Measurements from ENCODE around the gene TEKTIP1. TPM values are rescaled to one million over a fixed set of nuclear protein-coding genes. Genes with fewer than 3 reads are reported as not detected.

The TEKTIP1 gene
- total and polyA plus RNA-seq, 9 of the 15 experiments (the other 6 are each of a cell fraction or from before 2014, with no cell fraction given) = 0.66 TPM; not detected in 8

GRCh38 chr19:3533563-3534216 lies 5.3 kb upstream of the TEKTIP1 start (continued):
- TF ChIP-seq KLF10 (CRISPR knock-in tag; IDR thresholded peaks at IDR 0.05) = no peak

- no peak for FAIRE-seq
- in situ Hi-C loops (cut with MboI) = no loop called here
- peaks cover 7 to 48% of the 10 kb centered on the region in 2 experiments; a peak in 3 of 5 replicates for H3K4me1 ChIP-seq (replicated peaks in 1 of 2; ENCODE audit: control insufficient read depth in 2 of 2, insufficient read depth in 2 of 2, low read length in 2 of 2)
- ChIA-PET CTCF (ENCODE audit: low intra/inter-chr PET ratio) (no interaction called here), POLR2A (no interaction called here)
- DNase-seq (ENCODE audit: extremely low read depth in 1 of 4, low spot score in 3 of 4) = no peak
- intact Hi-C loops (cut with micrococcal nuclease) = no loop called here
- no peak overlapping the region for H3K4me3 ChIP-seq
- H3K36me3 ChIP-seq (ENCODE audit: control insufficient read depth, insufficient read depth, low read length) = peaks cover 58% of the 10 kb centered on the region; the same call in 2 of the 3 replicates
- no peaks in the 10 kb centered on the region for H3K27me3 ChIP-seq (ENCODE audit: control insufficient read depth in 2 of 2, insufficient read depth in 2 of 2, low read length in 2 of 2)
- no peak overlapping the region for H2AFZ ChIP-seq (ENCODE audit: low read depth, low read length)
- H3K9me3 ChIP-seq (replicated peaks; ENCODE audit: control insufficient read depth, insufficient read depth, low read depth, low read length) = no peaks in the 10 kb centered on the region
- no peak for ATAC-seq
- no peaks in the 10 kb centered on the region for H3K79me2 ChIP-seq (ENCODE audit: control insufficient read depth, insufficient read depth, low read length)
- no peaks in the 10 kb centered on the region for H3K9me1 ChIP-seq (ENCODE audit: control insufficient read depth, insufficient read depth, low read length)
- BruUV-seq (replicated peaks) = TSS peak; percentile 21
- TF ChIP-seq RBM22 (IDR thresholded peaks at IDR 0.05; ENCODE audit: low read depth, low read length, poor library complexity, severe bottlenecking) (peak; percentile 14), LCOR (CRISPR knock-in tag; IDR thresholded peaks at IDR 0.05) (no peak), PPARD (CRISPR knock-in tag; IDR thresholded peaks at IDR 0.05) (no peak), ZNF583 (CRISPR knock-in tag; IDR thresholded peaks at IDR 0.05) (no peak), CCAR2 (IDR thresholded peaks at IDR 0.05; ENCODE audit: low read depth, low read length) (no peak), POLR2G (IDR thresholded peaks at IDR 0.05; ENCODE audit: low read depth, low read length) (peak; percentile 23; the same call in 1 of the 2 replicates)
- no peak overlapping the region for H3K27ac ChIP-seq (ENCODE audit: extremely low read depth, low read depth, low read length)
- H3K4me2 ChIP-seq (ENCODE audit: insufficient read depth, low read length) = no peak overlapping the region
- 88% methylated on average over 33 of the region's 38 CpGs for WGBS (ENCODE audit: insufficient coverage, low coverage, missing lambda C conversion rate)
- H3K9ac ChIP-seq (ENCODE audit: insufficient read depth in 1 of 2, low read depth in 2 of 2, low read length in 2 of 2) = no peak overlapping the region; a peak in 1 of 4 replicates
- 0 out of 2 replicates have a peak, but pooled peaks cover 5% of the 10 kb centered on the region for H4K20me1 ChIP-seq (replicated peaks; ENCODE audit: control insufficient read depth, insufficient read depth, low read length)
Observed at GRCh38 chr19:3534375-3535234, 4.4 kb upstream of the TEKTIP1 start.

Measured in K562 (cell line).